Mucosa of gallbladder (tissue), 1 donor: Measurements from ENCODE around the gene TTYH2. TPM values are rescaled to one million over a fixed set of nuclear protein-coding genes. Genes with fewer than 3 reads are reported as not detected.

Source experiments
- DNase-seq: peaks from one replicate; pipeline ENCODE4 v3.0.0-alpha.2; 2020; ENCODE audit warnings: low spot score
- total RNA-seq: library from RNA; stranded (reverse); gene quantifications from one replicate; pipeline ENCODE4 v1.2.1, GENCODE V29; 2021
- donor health status: DM: no; HTN: no; CAD: no.

TTYH2 gene
- total RNA-seq, 1 donor from 2014 or later, result 6.9 TPM

DNA sequence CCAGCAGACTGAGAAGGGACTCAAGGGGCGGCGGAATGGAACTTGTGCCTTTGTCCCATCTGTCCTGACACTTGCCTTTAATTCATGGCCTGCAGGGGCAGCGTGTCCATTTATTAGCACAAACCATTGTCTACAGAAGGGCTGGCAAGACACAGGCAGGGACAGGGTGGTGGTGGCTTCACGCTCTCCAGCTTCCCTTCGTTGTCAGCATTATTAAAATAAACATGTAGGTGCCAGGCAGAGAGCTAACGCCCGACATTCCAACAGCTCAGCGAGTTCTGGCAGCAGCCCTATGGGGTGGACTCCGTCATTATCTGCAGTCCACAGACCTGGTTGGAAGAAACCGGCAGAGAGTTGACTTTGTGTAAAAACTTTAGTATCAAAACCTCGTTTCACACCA lies 77.0 kb downstream of the TTYH2 start:
- DNase-seq, result no peak

DNA sequence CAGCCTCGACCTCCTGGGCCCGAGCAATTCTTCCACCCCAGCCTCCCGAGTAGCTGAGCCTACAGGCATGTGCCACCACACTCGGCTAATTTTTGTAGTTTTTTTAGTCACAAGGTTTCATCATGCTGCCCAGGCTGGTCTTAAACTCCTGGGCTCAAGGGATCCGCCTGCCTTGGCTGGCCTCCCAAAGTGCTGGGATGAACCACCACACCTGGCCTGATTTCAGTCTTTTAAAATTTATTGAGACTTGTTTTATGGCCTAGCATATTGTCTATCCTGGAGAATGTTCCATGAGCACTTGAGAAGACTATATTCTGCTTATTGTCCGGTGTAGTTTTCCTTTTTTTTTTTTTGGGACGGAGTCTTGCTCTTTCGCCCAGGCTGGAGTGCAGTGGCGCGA lies 79.1 kb downstream of the TTYH2 start:
- DNase-seq, result no peak

DNA sequence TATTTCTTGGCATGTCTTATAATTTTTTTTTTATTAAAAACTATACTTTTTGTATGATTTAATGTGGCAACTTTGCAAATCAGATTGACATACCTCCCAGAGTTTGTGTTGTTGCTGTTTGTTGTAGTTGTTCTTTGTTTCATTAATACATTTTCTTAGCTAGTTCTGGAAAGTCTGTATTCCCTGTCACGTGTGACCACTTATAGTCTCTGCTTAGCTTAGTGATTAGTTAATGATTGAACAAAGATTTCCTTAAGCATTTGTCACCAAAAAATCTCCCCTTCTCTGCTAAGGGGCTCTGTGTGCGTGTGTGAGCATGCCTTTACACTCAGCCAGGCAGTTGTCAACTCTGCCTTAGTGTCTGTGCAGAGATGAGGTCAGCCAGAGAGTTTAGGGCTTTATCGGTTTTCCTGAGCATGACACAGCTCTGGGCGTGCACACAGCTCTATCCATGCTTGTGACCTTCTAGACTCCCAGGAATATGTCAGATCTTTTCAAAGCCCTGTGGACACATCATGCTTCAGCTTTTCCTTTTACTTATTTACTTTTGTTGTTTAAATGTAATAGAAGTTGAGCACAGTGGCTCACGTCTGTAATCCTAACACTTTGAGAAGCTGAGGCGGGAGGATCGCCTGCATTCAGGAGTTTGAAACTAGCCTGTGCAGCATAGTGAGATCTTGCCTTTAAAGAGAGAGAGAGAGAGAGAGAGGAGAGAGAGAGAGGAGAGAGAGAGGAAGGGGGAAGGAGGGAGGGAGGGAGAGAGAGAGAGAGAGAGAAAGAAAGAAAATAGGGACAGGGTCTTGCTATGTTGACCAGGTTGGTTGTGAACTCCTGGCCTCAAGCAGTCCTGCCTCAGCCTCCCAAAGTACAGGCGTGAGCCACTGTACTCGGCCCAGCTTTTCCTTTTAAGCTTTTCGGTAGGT lies 82.5 kb downstream of the TTYH2 start:
- no peak for DNase-seq

- peak; percentile 64 for DNase-seq
These were observed 83.2 kb downstream of the TTYH2 start for GRCh38 chr17:74296548-74296936.

DNA sequence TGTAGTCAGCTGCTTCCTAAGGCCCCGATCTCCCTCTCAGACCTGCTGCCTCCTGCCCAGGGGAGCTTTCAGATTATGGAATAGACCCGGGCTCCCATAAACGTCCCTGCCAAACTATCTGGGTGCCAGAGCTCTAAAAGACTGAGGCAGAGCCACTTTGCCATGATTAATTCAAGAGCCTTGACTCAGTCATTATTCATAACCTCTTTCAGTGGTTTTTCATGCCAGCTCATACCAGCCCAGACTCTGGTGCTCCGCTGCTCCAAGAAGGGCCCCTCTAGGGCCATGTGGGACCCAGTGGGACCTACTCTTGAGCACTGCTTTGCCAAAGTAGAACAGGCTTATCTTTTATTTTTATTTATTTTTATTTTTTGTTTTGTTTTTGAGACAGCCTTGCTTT lies 84.6 kb downstream of the TTYH2 start:
- no peak for DNase-seq

GRCh38 chr17:74298778-74299177 lies 85.4 kb downstream of the TTYH2 start:
- DNase-seq, result no peak

- DNase-seq, result no peak
These were observed 86.0 kb downstream of the TTYH2 start for GRCh38 chr17:74299226-74300009.

- no peak for DNase-seq
These were observed 89.9 kb downstream of the TTYH2 start for GRCh38 chr17:74303305-74303704.

GRCh38 chr17:74304184-74304583 lies 90.8 kb downstream of the TTYH2 start:
- DNase-seq, result no peak

DNA sequence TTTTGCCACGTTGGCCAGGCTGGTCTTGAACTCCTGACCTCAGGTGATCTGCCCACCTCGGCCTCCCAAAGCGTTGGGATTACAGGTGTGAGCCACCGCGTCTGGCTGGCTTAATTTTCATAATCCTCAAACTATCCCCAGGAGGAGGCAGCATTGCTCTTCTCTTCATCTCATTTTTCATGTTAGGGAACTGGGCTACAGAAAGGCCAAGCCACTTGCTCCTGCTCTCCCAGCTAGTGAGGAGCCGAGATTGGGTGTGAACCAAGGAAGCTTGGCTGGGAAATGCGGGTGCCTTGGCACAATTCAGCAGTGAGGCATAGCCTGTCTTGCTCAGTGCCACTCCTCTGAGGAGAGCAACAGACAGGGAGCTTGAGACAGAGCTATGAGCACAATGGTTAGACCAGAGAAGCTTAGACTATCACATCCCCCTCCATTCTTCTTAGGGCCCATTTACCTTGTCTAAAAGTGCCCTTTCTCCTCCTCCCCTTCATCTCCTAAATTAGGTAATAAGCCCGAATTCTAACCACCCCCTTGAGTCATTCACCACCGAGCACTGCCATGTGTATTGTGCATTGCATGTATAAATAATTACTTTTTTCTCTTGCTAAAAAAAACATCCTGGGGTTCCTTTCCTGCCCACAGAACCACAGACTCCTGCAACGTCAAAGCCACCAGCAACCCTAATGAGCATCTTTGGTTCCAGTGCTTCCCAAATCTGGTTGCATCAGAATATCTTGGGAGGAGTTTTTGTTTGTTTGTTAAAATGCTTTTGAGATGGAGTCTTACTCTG lies 92.7 kb downstream of the TTYH2 start:
- DNase-seq, result no peak

DNA sequence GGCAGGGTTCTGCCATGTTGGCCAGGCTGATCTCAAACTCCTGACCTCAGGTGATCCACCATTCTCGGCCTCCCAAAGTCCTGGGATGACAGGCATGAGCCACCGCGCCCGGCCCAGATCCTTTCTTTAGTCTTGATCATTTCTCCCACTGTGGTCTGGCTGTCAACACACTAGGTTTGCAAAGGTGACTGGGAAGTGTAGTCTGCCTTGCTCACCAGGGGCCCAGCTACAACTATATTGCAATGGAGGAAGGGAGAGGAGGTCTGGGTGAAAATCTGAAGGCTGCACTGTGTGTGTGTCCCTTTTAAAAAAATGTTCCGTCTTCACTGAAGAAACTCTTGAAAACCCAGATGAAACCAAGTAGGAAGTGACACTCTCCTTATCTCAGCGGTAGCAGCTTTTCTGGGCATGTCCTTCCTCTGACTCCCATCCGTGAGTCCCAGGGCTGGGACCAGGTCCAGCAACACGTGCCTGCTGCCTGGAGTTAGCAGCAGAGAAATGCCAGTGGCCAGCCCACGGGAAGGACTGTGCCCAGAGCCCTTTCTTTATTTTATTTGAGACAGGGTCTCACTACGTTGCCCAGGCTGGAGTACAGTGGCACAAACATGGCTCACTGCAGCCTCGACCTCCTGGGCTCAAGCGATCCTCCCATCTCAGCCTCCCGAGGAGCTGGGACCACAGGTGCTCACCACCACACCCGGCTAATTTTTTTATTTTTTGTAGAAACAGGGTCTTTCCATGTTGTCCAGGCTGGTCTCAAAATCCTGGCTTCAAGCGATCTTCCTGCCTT lies 94.8 kb downstream of the TTYH2 start:
- DNase-seq, result no peak

- no peak for DNase-seq
These were observed 96.5 kb downstream of the TTYH2 start for GRCh38 chr17:74309902-74310301.

Other genes starting within 250 kb of the TTYH2 start
- 627 TPM for gene RPL38, start 9.9 kb upstream of the TTYH2 start, total RNA-seq
- gene DNAI2, start 60.7 kb downstream of the TTYH2 start, total RNA-seq, result 0.32 TPM
- gene KIF19, start 112.7 kb downstream of the TTYH2 start, total RNA-seq, result 0.32 TPM
- not detected for gene BTBD17, start 148.3 kb downstream of the TTYH2 start, total RNA-seq
- 0.20 TPM for gene GPR142, start 153.9 kb downstream of the TTYH2 start, total RNA-seq
- 148 TPM for gene GPRC5C, start 218.5 kb downstream of the TTYH2 start, total RNA-seq